SH-SY5Y (cell line): ENCODE measurements around the gene HECW1.

Experiments used
- GATA2 ChIP-seq: IDR thresholded peaks from 2 replicates; pipeline ENCODE4 v1.6.1; 2011; ENCODE audit warnings: mild to moderate bottlenecking, low read depth, low read length
- GATA3 ChIP-seq: IDR thresholded peaks from 2 replicates; pipeline ENCODE4 v1.6.1; 2011; ENCODE audit warnings: low read depth, mild to moderate bottlenecking, low read length, moderate library complexity

DNA sequence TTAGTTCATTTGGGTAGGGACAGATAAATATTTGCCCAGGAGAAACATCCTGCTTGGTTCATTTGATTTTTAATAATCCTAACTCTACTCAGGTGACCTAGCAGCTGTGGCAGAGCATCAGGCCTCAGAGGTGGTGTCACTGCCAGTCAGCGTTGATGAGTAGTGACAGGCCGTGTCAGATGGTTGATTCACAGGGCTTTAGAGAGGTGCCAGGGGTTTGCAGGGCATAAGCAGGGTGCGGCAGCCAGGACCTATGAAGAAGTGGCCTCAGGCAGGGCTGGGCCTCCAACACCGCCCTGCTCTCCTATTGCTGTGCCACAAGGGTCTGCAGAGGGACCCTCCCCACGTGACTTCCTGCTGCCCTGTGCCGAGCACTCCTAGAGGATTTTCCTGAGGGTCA, 128.1 kb downstream of the HECW1 start:
- TF ChIP-seq GATA3 = no peak
- no peak for TF ChIP-seq GATA2
